ENCODE measurements around the gene TBC1D22B.

TBC1D22B gene

GRCh38 chr6:37265860-37266259 is 8.3 kb downstream of the TBC1D22B start:
- Histone ChIP-seq H3K36me3 (ENCODE audit: control insufficient read depth in 2 of 2, insufficient read depth in 1 of 2, low read length in 2 of 2) (peaks cover 7 to 14% of the 10 kb centered on the region in 2 experiments; a peak in 2 of 3 replicates), H3K4me3 (ENCODE audit: low read depth, low read length) (no peak overlapping the region), H3K4me1 (ENCODE audit: control insufficient read depth, insufficient read depth, low read length) (peaks cover 4% of the 10 kb centered on the region; the same call in 1 of the 2 replicates), H3K9me3 (ENCODE audit: control insufficient read depth, insufficient read depth, low read depth, low read length) (no peaks in the 10 kb centered on the region), H3K27ac (ENCODE audit: extremely low read depth, low read depth, low read length) (no peak overlapping the region)
- POLR2A ChIA-PET: no interaction called here
- CTCF ChIA-PET: interaction anchor here (0.5 to 1.3 kb wide), 7 partner anchors 55 to 439 kb away, joined by 3 to 7 read pairs (median 3); no protein-coding TSS in a partner anchor
- no peak for TF ChIP-seq ZFHX2 (tag by site-specific recombination; conservative IDR thresholded peaks at IDR 0.05)
- no peak for TF ChIP-seq ZBTB44 (tag by site-specific recombination; IDR thresholded peaks at IDR 0.05)
- no peak for TF ChIP-seq ZBTB1 (tag by site-specific recombination; IDR thresholded peaks at IDR 0.05)
- no peak for TF ChIP-seq ZBTB7A (tag by site-specific recombination; IDR thresholded peaks at IDR 0.05; ENCODE audit: low read depth)

- Histone ChIP-seq H3K9me3 (ENCODE audit: control insufficient read depth, insufficient read depth, low read depth, low read length) (no peaks in the 10 kb centered on the region), H3K27ac (ENCODE audit: extremely low read depth, low read depth, low read length) (no peak overlapping the region), H3K4me3 (ENCODE audit: low read depth, low read length) (no peak overlapping the region), H3K4me1 (ENCODE audit: control insufficient read depth, insufficient read depth, low read length) (0 out of 2 replicates have a peak, but pooled peaks cover 5% of the 10 kb centered on the region), H3K36me3 (ENCODE audit: control insufficient read depth in 2 of 2, insufficient read depth in 1 of 2, low read length in 2 of 2) (peaks cover 7 to 14% of the 10 kb centered on the region in 2 experiments; a peak in 2 of 3 replicates)
- CTCF ChIA-PET: interaction anchor here (0.7 kb wide), 1 partner anchor 14 kb away, joined by 3 read pairs; no protein-coding TSS in a partner anchor
- POLR2A ChIA-PET: no interaction called here
- no peak for TF ChIP-seq GLI2 (tag by site-specific recombination; IDR thresholded peaks at IDR 0.05; ENCODE audit: borderline replicate concordance, low read depth)
- no peak for TF ChIP-seq KLF16 (tag by site-specific recombination; IDR thresholded peaks at IDR 0.05)
- TF ChIP-seq ZNF580 (tag by site-specific recombination; IDR thresholded peaks at IDR 0.05): no peak
- TF ChIP-seq ZBTB1 (tag by site-specific recombination; IDR thresholded peaks at IDR 0.05): no peak
- no peak for TF ChIP-seq ZNF473 (tag by site-specific recombination; IDR thresholded peaks at IDR 0.05)
- no peak for TF ChIP-seq ZNF518A (tag by site-specific recombination; conservative IDR thresholded peaks at IDR 0.05; ENCODE audit: low read depth)
- no peak for TF ChIP-seq ZNF629 (tag by site-specific recombination; IDR thresholded peaks at IDR 0.05)
- no peak for TF ChIP-seq ZNF843 (tag by site-specific recombination; IDR thresholded peaks at IDR 0.05)
- TF ChIP-seq ATF2 (tag by site-specific recombination; IDR thresholded peaks at IDR 0.05; ENCODE audit: low read depth): no peak
- TF ChIP-seq ZNF645 (tag by site-specific recombination; IDR thresholded peaks at IDR 0.05): no peak
- TF ChIP-seq ZBTB10 (tag by site-specific recombination; IDR thresholded peaks at IDR 0.05): no peak
- no peak for TF ChIP-seq ZBTB21 (tag by site-specific recombination; IDR thresholded peaks at IDR 0.05)
- TF ChIP-seq SCRT1 (tag by site-specific recombination; IDR thresholded peaks at IDR 0.05; ENCODE audit: borderline replicate concordance): no peak
- TF ChIP-seq PRDM1 (tag by site-specific recombination; IDR thresholded peaks at IDR 0.05): no peak
- no peak for TF ChIP-seq ZNF704 (tag by site-specific recombination; IDR thresholded peaks at IDR 0.05)
- TF ChIP-seq ZNF202 (tag by site-specific recombination; IDR thresholded peaks at IDR 0.05; ENCODE audit: borderline replicate concordance): no peak
- TF ChIP-seq ZNF558 (tag by site-specific recombination; IDR thresholded peaks at IDR 0.05): no peak
- TF ChIP-seq ZNF354C (tag by site-specific recombination; IDR thresholded peaks at IDR 0.05; ENCODE audit: borderline replicate concordance, low read depth): no peak
These were observed 11.5 kb downstream of the TBC1D22B start for GRCh38 chr6:37269105-37269504.

Data from HEK293 (cell line).